HepG2 (cell line): Measurements from ENCODE around the gene PLD1. TPM values are rescaled to one million over a fixed set of nuclear protein-coding genes. Genes with fewer than 3 reads are reported as not detected.

Experiments
- ARID3A ChIP-seq: IDR thresholded peaks from 2 replicates; pipeline ENCODE4 v1.6.1; 2012; ENCODE audit warnings: low read depth, low read length, improper control_type of control experiment
- DPF2 ChIP-seq: sonication (generic); formaldehyde crosslinking; IDR thresholded peaks from 2 replicates; pipeline ENCODE4 v1.4.0; 2020; ENCODE audit warnings: mild to moderate bottlenecking, low read depth, missing genetic modification reagents, borderline replicate concordance
- IKZF4 ChIP-seq: sonication (generic); formaldehyde crosslinking; IDR thresholded peaks from 2 replicates; pipeline ENCODE4 v1.5.1; 2020; ENCODE audit warnings: borderline replicate concordance, mild to moderate bottlenecking, low read depth, missing genetic modification reagents; ENCODE audit errors: not compliant biosample characterization
- LCORL ChIP-seq, 2 experiments: fragments of 450-650 bp in 1 of 2; sonication (generic) in 1 of 2; formaldehyde crosslinking in 1 of 2; IDR thresholded peaks; 2 replicates each; pipeline versions ENCODE4 v1.5.0 to v1.6.1; 2017 to 2020; ENCODE audit warnings: antibody characterized with exemption in 1 of 2, missing genetic modification reagents in 1 of 2
- MEF2D ChIP-seq: sonication (generic); formaldehyde crosslinking; IDR thresholded peaks from 2 replicates; pipeline ENCODE4 v1.5.1; 2020; ENCODE audit warnings: mild to moderate bottlenecking, missing genetic modification reagents
- NR2F6 ChIP-seq, 2 experiments: IDR thresholded peaks; 2 replicates each; pipeline ENCODE4 v1.6.1; 2016; ENCODE audit warnings: antibody characterized with exemption in 1 of 2, mild to moderate bottlenecking in 1 of 2
- PATZ1 ChIP-seq: sonication (generic); formaldehyde crosslinking; IDR thresholded peaks from 2 replicates; pipeline ENCODE4 v1.4.0; 2020; ENCODE audit warnings: missing genetic modification reagents
- RBM39 ChIP-seq: fragments of 200-400 bp; formaldehyde crosslinking; IDR thresholded peaks from one replicate; pipeline ENCODE4 v1.6.1; 2018; ENCODE audit warnings: antibody characterized with exemption, mild to moderate bottlenecking, low read depth, low read length; ENCODE audit not compliant: poor library complexity, severe bottlenecking
- SMAD9 ChIP-seq: sonication (generic); formaldehyde crosslinking; IDR thresholded peaks from 2 replicates; pipeline ENCODE4 v1.5.1; 2020; ENCODE audit warnings: mild to moderate bottlenecking, missing genetic modification reagents
- TARDBP ChIP-seq: sonication (generic); formaldehyde crosslinking; IDR thresholded peaks from 2 replicates; pipeline ENCODE4 v1.8.0; 2022; ENCODE audit warnings: mild to moderate bottlenecking, missing genetic modification reagents
- WIZ ChIP-seq: sonication (generic); formaldehyde crosslinking; IDR thresholded peaks from 2 replicates; pipeline ENCODE4 v1.5.1; 2020; ENCODE audit warnings: mild to moderate bottlenecking, missing genetic modification reagents
- YEATS2 ChIP-seq: sonication (generic); formaldehyde crosslinking; IDR thresholded peaks from 2 replicates; pipeline ENCODE4 v1.4.0; 2020; ENCODE audit warnings: missing genetic modification reagents, borderline replicate concordance
- ZFP36L1 ChIP-seq: sonication (generic); formaldehyde crosslinking; IDR thresholded peaks from 2 replicates; pipeline ENCODE4 v1.8.0; 2022; ENCODE audit warnings: mild to moderate bottlenecking, missing genetic modification reagents, moderate library complexity
- ZNF143 ChIP-seq: sonication (generic); formaldehyde crosslinking; IDR thresholded peaks from 2 replicates; pipeline ENCODE4 v1.4.0; 2020; ENCODE audit warnings: missing genetic modification reagents
- ZNF451 ChIP-seq: sonication (generic); formaldehyde crosslinking; IDR thresholded peaks from 2 replicates; pipeline ENCODE4 v1.5.0; 2020; ENCODE audit warnings: mild to moderate bottlenecking, missing genetic modification reagents
- ZNF513 ChIP-seq: sonication (generic); formaldehyde crosslinking; conservative IDR thresholded peaks from 2 replicates; pipeline ENCODE4 v1.5.0; 2020; ENCODE audit warnings: missing genetic modification reagents
- ZNF580 ChIP-seq: IDR thresholded peaks from 2 replicates; pipeline ENCODE4 v1.6.1; 2016; ENCODE audit warnings: low read depth, borderline replicate concordance
- ZNF710 ChIP-seq: sonication (generic); formaldehyde crosslinking; IDR thresholded peaks from 2 replicates; pipeline ENCODE4 v1.5.0; 2020; ENCODE audit warnings: mild to moderate bottlenecking, missing genetic modification reagents, borderline replicate concordance
- ZSCAN12 ChIP-seq: sonication (generic); formaldehyde crosslinking; IDR thresholded peaks from 2 replicates; pipeline ENCODE4 v1.9.0; 2021; ENCODE audit warnings: mild to moderate bottlenecking, missing genetic modification reagents
- ZSCAN21 ChIP-seq: sonication (generic); formaldehyde crosslinking; IDR thresholded peaks from 2 replicates; pipeline ENCODE4 v1.8.0; 2022; ENCODE audit warnings: mild to moderate bottlenecking, missing genetic modification reagents, moderate library complexity, borderline replicate concordance
- polyA plus RNA-seq, 8 experiments: library from polyadenylated mRNA; depleted of rRNA in 3 of 8; stranded (reverse) in 7 of 8; unstranded in 1 of 8; fragments of >200 nt; fragmentation: Illumina TruSeq in 4 of 8; extraction: Trizol in 4 of 8; gene quantifications; 2 replicates each; pipeline versions ENCODE4 v1.2.1 to v1.2.3, GENCODE V29; 2011 to 2016; ENCODE audit warnings: low read depth in 4 of 8, missing spikeins in 1 of 8, mixed read lengths in 1 of 8; ENCODE audit not compliant: insufficient read depth in 1 of 8
- total RNA-seq, 5 experiments: library from RNA; depleted of rRNA; stranded (reverse); fragments of >200 nt; fragmentation: Illumina TruSeq; extraction: Trizol; gene quantifications; 2 replicates each; pipeline ENCODE4 v1.2.3, GENCODE V29; 2016; ENCODE audit warnings: low read depth in 1 of 5

PLD1 gene
- total and polyA plus RNA-seq, 2 of the 13 experiments (the other 11 are each of a cell fraction or from before 2014, with no cell fraction given): 27.1 to 59.4 TPM

- TF ChIP-seq SMAD9 (no peak), IKZF4 (no peak), ZFP36L1 (CRISPR knock-in tag) (no peak; the same call in 1 of the 2 replicates), PATZ1 (peak; percentile 46), ZSCAN12 (CRISPR knock-in tag) (no peak), LCORL (IDR thresholded peaks at IDR 0.05) (no peak; the same call in 1 of the 2 replicates), LCORL (CRISPR knock-in tag; IDR thresholded peaks at IDR 0.05) (peak; percentile 61), YEATS2 (no peak), DPF2 (CRISPR knock-in tag) (peak; percentile 92), ARID3A (peak; percentile 76), MEF2D (CRISPR knock-in tag) (peak; percentile 97), RBM39 (no peak), NR2F6 (IDR thresholded peaks at IDR 0.05) (peak; percentile 77), NR2F6 (CRISPR knock-in tag; IDR thresholded peaks at IDR 0.05) (peak; percentile 80), WIZ (CRISPR knock-in tag) (no peak), ZSCAN21 (CRISPR knock-in tag) (no peak), ZNF513 (CRISPR knock-in tag) (no peak), ZNF710 (CRISPR knock-in tag) (peak; percentile 80; the same call in 1 of the 2 replicates), ZNF580 (CRISPR knock-in tag) (peak; percentile 69; the same call in 1 of the 2 replicates), TARDBP (CRISPR knock-in tag) (peak; percentile 92), ZNF451 (CRISPR knock-in tag) (no peak), ZNF143 (no peak)
Measured at GRCh38 chr3:171806200-171807128, 3.8 kb downstream of the PLD1 start (continued).
